NCI-H1930 (cell line): ENCODE data around the gene CTSV.
"Not testable (repeated sequence)": the region's sequence is repeated elsewhere in the genome, so short reads cannot be mapped to it uniquely, and the experiment has no call there.

Experiments
- DNase-seq, 2 experiments: peaks; one replicate each; lab custom pipeline; 2025; lab: John Stamatoyannopoulos, UW

Gene CTSV

GRCh38 chr9:97041898-97042297 is 3.0 kb upstream of the CTSV start:
- DNase-seq = no peak

GRCh38 chr9:97039514-97039860 is 545 bp upstream of the CTSV start:
- DNase-seq = no peak

- DNase-seq = not testable (repeated sequence)
Measured at GRCh38 chr9:97023505-97023904, 15.4 kb downstream of the CTSV start.

DNA sequence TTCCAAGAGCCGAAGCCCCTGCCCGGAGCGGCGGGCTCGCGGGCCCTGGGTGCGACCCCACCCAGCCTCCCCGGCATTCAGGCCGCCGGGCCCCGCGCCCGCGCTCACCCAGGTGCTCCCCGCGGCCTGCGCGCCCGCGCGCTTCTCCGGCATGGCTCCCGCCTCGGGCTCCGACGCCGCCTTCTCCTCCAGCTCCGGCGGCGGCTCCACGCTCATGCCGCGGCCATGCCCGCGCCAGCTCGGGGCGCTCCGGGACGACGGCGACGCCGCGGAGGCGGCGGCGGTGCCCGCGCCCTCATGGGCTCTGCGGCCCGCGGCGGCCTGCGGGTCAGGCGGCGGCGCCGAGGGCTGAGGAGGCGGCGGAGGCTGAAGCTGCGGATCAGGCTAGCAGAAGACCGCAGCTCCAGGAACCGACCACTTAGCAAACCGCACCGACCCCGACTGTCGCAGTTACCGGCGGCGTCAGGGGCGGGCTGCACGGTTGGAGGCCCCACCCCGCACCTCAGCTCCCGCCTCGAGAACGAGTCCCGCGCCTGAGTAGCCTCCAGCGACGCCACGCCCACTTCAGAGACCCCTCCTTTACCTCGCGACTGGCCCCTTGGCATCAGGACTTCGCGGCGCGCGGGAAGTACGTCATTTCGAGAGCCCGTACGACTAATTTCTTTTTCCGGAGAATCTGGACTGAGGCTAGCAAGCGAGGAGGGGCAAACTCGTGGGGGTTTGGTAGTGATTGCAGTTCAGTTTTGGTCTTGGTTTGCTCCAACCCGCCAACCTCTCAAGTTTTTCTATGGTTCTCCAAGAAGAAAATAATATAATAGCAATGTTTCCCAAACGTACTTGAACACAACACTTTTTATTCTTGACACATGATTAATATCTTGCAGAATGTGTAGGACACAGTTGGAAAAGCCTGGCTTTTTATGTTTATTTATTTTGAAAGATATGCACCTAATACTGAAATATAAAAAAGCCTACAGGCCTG is 25.5 kb downstream of the CTSV start:
- DNase-seq = peak; percentile 68 to 74

DNA sequence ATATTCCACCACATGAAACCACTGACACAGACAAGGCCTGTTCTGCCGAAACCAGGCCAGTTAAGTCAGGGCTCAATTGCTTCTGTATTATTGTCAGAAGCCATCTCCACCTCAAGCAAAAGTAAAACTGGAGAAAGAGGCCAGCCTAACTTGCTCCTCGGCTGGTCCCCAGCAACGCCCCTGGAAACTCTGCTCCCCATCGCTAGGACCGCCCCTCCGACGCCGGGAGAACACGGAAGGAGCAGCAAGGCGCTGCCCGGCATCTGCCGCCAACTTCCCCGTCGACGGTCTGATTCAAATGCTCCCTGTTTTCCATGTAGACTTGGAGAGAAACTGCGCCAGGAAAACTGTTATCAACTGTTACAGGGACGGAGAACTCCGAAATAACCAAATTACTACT is 26.3 kb downstream of the CTSV start:
- not testable (repeated sequence) for DNase-seq

GRCh38 chr9:97002195-97002594 is 36.7 kb downstream of the CTSV start:
- not testable (repeated sequence) for DNase-seq

GRCh38 chr9:97001338-97001737 is 37.6 kb downstream of the CTSV start:
- DNase-seq = not testable (repeated sequence)

DNA sequence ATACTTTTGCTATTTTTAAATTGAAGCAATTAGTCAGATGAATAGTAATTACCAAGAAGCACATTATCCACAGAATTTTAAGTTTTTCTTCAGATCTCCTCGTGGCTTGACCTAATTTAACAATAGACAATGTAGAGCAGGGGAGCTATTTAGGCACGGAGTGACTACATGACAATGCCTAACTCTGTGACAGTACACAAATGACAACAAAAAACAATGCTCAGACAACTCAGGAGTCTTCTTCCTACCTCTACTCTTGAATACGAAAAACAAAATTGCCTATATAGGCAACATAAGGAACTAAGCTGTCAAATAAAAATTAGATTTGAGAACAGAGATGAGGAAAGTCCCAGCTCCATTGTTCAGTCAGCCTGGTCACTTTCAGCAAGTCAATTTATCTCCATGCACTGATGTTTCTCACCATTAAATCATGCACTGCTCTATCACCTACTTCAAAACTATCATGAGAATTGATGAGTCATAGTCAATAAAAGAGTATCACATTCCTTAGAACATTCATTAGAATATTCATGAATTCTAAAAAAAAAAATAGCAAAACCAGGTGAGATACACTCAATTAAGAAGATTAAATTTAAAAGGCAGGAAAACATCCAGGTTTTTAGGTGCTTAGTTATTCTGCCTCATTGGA is 38.7 kb downstream of the CTSV start:
- DNase-seq = not testable (repeated sequence)

DNA sequence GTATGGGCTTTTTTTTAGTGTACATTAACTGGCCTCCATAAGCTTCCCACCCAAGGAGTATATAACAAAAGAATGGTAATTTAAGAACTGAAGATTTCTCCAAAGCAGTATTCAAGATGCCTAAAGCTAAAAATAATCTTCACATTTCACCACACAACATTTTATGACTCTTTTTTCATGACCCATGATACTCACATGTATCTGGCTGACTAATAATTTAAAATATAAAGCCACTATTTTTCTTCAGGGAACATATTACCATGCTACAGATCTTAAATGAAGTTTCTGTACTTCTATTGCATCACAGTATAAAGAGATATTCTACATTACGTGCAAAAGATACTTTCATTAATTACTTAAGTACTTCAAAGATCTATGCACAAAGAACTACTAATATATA is 39.2 kb downstream of the CTSV start:
- DNase-seq = not testable (repeated sequence)

DNA sequence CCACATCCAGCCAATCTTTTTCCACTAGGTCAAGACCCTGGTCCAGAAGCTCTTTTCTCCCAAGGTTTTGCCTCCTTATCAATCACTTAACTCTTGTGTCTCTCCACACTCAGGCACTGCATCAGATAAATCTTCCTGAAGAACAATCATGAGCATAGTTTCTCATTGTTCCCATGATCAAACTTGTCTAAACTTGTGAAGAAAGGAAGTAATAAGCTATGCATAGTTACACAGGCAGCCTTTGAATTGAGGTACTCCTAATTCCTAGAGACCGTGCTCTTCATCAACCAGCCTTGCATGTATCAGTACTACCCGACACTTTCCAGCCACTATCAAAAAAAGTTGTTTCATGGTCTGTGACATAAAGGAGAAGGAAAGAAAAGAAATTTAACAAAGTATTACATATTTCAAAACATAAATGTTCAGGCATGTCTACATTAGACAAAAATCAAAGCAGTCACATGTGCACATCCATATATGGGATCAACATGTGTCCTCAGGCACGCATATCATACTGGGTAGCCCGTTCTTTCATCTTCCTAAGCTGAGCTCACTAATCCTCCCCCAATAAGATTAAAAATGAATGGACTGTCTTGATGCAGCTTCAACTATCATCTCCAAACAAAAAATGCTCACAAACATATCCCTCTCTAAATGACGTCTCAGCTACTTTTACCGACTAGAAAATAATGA is 41.8 kb downstream of the CTSV start:
- not testable (repeated sequence) for DNase-seq

DNA sequence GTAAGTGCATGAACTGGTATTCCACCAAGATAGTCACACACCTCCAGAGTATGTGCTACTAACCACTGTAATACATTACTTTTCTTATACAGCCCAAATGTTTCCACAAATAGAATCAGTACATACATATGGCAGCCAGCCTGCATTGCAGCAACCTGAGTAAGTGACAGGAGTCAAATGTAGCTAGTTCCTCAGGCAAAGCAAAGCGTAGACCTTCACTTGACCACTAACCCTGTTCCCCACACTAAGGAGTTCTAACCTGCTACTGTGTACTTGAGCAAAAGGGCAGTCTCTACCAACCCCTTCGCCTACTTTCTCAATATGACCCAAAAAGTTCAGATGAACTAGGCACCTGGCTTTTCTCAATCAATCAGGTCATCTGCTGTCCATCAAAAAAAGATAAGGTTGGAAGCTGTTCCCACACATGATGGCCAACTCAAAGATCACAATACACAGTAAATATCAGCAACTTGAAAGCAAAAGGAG is 44.4 kb downstream of the CTSV start:
- not testable (repeated sequence) for DNase-seq

DNA sequence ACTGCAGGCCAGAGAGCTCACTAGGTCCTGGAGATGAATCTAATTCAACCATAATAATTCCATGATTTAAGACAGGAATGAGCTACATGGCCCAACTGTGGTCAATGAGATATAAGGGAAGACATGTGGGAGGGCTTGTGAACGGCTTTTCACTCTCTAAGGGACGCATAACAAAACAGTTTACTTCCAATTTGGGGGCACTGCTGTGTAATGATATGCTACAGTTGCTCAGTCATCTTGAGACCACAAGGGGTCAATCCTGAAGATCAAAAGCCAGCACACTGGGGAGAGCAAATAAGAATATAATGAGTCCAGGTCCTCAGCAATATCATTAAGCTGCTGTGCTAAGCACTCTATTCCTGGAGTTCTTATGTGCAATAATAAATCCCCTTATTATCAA is 46.6 kb downstream of the CTSV start:
- DNase-seq = not testable (repeated sequence)

DNA sequence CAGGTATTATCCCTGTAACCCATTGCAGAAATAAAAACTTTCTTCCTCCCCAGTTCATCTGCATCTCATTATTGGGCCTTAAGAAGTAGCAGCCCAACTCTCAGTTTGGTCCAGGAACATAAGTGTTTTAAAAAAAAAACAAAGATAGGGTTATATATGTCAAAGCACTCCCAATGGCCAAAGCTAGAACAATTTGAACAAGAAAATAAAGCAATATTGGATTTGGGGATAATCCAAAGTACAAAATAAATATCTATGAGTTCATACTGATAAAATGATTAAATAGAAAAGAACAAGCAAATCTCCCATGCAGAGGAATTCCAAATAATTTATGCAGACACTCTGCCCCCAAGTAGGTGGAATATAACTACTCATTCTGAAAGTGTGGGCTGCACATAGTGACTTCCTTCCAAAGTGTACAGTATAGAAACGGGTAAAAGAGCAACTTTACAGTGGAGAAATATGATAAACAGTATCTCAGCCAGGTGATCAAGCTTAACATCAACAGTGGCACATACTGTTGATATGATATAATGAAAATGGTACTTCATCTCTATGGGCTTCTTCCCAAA is 49.1 kb downstream of the CTSV start:
- not testable (repeated sequence) for DNase-seq

GRCh38 chr9:96984887-96985286 is 54.1 kb downstream of the CTSV start:
- not testable (repeated sequence) for DNase-seq

DNA sequence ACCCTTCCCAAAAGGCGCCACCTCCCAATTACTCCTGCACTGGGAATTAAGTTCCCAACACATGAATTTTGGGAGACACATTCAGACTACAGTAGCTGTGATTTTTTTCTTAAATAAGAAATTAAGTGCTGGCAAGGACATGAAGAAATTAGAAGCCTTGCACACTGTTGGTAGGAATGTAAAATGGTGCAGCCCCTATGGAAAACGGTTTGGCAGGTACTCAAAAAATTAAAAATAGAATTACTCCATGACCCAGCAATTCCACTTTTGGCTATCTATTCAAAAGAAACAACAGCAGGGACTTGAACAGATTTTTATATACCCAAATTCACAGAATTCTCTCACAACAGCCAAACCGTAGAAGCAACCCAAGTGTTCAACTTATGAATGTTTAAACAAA is 54.8 kb downstream of the CTSV start:
- DNase-seq = not testable (repeated sequence)

DNA sequence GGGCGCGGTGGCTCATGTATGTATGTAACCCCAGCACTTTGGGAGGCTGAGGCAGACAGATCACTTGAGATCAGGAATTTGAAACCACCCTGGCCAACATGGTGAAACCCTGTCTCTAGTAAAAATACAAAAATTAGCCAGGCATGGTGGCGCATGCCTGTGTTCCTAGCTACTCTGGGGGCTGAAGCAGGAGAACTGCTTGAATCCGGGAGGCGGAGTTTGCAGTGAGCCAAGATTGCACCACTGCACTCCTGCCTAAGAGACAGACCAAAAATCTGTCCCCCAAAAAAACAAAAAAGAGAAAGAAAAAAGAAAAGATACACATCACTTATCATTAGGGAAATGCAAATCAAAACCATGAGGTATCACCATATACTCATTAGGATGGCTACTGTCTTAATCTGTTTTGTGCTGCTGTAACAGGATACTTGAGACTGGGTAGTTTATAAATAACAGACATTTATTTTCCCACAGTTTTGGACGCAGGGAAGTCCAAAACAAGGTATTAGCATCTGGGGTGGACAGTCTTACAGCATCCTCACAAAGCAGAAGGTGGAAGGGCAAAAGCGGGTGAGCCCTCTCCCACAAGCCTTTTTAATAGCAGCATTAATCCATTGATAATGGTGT is 55.3 kb downstream of the CTSV start:
- DNase-seq = not testable (repeated sequence)
